ENCODE data around the gene HTR5A.

Gene HTR5A

DNA sequence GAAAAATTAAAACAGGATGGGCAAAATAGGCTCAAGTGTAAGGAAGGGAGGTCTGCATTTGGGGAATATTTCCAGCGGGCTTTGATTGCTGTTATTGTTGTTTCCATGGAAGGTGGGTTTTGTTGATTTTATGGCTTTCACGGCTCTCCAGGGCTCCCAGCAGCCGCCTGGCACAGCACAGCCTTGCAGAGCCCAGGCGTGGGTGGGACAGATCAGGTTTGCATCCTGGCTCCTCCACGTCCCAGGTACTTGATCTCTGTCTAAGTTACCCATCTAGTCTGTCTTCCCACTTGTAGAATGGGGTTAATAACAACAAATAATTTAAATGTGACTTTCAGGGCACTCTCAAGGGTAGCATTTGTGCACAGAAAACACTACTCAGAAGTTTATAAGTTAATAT, 45.2 kb downstream of the HTR5A start:
- Mint-ChIP-seq H3K9me3 (peaks cover 12% of the 10 kb centered on the region), H3K4me1 (no peaks in the 10 kb centered on the region), H3K4me3 (no peak overlapping the region), H3K27me3 (peaks cover 19% of the 10 kb centered on the region), H3K36me3 (no peaks in the 10 kb centered on the region), H3K27ac (no peak overlapping the region)

DNA sequence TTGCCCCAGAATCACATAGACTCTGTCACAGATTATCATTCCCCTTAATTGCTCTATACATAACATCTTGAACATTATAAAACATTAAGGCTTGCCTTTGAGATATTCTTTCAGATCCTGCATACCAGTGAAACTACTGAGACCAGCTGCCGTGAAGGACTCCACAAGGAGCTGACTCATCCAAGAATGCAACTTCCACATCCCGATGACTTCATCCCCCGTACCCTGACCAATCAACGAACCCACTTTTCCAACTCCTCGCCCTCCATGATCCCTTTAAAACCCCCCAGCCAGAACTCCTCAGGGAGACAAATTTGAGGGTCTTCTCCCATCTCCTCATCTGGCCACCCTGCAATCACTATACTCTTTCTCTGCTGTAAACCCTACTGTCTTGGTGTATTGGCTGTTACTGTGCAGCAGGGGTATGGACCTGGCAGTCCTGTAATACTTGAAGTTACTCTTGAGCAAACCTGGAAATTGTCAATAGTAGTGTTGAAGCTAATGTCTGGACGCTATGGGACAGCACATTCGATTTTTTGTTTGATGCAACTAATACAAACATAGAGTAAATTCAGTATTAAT, 49.8 kb downstream of the HTR5A start:
- Mint-ChIP-seq H3K4me3 (no peak overlapping the region), H3K4me1 (no peaks in the 10 kb centered on the region), H3K27ac (no peak overlapping the region), H3K27me3 (peaks cover 15% of the 10 kb centered on the region), H3K9me3 (peaks cover 12% of the 10 kb centered on the region), H3K36me3 (no peaks in the 10 kb centered on the region)

DNA sequence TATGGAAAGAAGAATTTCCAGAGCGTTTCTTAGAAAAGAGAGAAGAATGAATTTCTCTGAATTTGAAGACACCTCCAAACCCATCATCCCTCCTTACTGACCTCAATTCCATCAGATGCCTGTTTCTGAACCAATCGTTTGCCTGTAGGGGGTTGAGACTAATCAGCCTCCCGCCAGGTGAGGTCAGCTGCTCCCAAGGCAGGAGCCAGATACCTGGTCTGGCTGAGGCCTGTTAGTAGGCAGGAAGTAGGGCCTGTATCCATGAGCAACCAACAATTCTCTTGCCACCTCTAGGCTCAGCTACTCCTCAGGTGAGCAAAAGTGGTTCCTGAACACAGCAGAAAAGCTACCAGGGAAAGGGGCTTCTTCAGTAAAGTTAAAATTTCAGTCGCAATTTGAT, 50.3 kb downstream of the HTR5A start:
- Mint-ChIP-seq H3K4me3 (no peak overlapping the region), H3K9me3 (peaks cover 12% of the 10 kb centered on the region), H3K36me3 (no peaks in the 10 kb centered on the region), H3K27me3 (peaks cover 15% of the 10 kb centered on the region), H3K4me1 (no peaks in the 10 kb centered on the region), H3K27ac (no peak overlapping the region)

DNA sequence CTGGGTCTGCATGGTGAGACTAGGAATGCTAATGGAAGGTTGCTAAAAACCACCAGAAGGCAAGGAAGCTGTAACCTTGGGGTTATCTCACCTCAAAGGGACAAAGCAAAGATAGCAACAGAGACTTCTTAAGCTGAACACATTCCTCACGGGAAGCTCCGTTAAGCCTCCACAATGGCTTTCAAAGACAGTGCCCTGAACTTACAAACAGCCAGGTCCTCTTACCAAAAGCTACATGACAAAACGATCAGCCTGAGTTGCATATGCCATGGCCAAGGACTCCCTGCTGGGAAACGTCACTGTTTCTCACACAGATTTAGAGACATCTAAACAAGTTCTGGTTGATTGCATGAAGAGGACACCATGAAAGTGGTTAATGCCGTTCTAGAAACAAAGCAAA, 52.7 kb downstream of the HTR5A start:
- Mint-ChIP-seq H3K4me1 (no peaks in the 10 kb centered on the region), H3K36me3 (no peaks in the 10 kb centered on the region), H3K27ac (no peak overlapping the region), H3K4me3 (no peak overlapping the region), H3K9me3 (peaks cover 8% of the 10 kb centered on the region), H3K27me3 (peaks cover 8% of the 10 kb centered on the region)

DNA sequence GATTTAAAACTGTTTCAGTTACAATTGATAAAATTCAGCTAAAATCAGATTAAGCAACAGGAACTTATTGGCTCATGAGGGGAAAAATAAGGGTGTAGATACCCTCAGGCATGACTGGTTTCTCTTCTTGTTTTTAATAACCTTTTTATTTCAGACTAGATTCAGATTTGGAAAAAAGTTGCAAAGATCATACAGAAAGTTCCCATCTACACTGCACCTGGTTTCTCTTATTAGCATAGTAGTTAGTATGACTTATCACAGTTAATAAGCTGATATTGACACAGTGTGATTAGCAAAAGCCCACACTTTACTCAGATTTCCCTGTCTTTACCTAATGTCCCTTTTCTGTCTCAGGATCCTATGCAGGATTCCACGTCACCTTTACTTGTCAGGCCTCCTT, 53.3 kb downstream of the HTR5A start:
- Mint-ChIP-seq H3K4me3 (no peak overlapping the region), H3K9me3 (peaks cover 8% of the 10 kb centered on the region), H3K27me3 (peaks cover 8% of the 10 kb centered on the region), H3K27ac (no peak overlapping the region), H3K4me1 (no peaks in the 10 kb centered on the region), H3K36me3 (no peaks in the 10 kb centered on the region)

DNA sequence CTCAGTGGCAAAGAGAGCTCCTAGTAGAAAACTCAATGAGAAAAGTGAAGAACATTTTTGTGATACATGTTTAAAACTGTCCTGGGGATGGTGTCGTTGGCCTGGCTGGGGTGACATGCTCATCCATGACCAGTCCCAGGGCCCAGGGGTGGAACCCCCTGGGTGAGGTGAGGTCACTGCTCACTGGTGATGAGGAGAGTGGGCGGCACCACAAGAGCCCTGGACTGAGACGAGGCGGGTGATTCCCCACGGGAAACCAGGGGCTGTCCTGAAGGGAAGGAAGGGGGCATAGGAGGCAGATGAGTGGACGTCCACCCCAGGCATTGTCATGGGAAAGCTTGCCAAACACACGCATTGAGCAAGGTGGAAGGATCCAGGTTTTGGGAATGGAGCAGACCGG, 54.6 kb downstream of the HTR5A start:
- peaks cover 9% of the 10 kb centered on the region for H3K27me3 Mint-ChIP-seq
- peaks cover 6% of the 10 kb centered on the region for H3K9me3 Mint-ChIP-seq
- H3K4me3 Mint-ChIP-seq, result no peak overlapping the region
- H3K36me3 Mint-ChIP-seq, result no peaks in the 10 kb centered on the region
- H3K27ac Mint-ChIP-seq, result no peak overlapping the region
- H3K4me1 Mint-ChIP-seq, result no peaks in the 10 kb centered on the region

DNA sequence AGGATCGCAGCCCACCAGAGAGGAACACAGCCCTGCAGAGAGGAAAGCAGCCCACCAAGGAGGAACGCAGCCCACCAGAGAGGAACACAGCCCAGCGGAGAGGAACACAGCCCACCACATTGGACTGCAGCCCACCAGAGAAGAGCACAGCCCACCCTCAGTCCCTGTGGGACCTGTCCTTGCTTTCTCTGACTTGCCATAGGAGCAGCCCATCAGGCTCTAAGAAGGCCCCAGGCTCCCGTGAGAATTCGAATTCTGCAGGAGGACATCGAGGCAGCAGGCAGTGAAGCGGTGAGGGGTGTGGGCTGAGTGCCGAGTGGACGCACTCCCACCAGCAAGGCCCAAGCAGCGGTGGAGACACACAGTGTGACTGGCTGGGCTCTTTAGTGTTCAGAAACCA, 59.1 kb downstream of the HTR5A start:
- no peak overlapping the region for H3K27ac Mint-ChIP-seq
- H3K36me3 Mint-ChIP-seq, result no peaks in the 10 kb centered on the region
- H3K9me3 Mint-ChIP-seq, result no peaks in the 10 kb centered on the region
- peaks cover 4% of the 10 kb centered on the region for H3K27me3 Mint-ChIP-seq
- no peaks in the 10 kb centered on the region for H3K4me1 Mint-ChIP-seq
- H3K4me3 Mint-ChIP-seq, result no peak overlapping the region

DNA sequence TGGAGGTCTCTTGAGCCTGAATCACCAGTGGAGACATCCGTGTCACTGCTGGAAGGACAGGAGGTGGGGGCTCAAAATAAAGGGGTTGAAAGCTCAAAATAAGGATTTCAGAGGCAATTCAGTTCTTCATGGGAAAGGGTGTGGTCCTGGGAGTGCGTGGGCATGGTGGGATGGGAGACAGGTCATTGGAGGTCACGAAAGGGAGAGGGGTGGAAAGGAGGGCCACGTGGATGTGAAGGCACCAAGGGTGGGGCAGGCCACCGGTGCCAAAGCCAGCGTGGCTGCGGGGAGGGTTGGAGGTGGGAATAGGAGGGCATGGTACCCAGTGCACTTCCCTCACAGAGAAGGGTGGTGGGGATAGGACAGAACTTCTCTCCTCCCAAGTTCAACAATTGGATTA, 59.7 kb downstream of the HTR5A start:
- Mint-ChIP-seq H3K36me3 (no peaks in the 10 kb centered on the region), H3K27me3 (peaks cover 4% of the 10 kb centered on the region)

DNA sequence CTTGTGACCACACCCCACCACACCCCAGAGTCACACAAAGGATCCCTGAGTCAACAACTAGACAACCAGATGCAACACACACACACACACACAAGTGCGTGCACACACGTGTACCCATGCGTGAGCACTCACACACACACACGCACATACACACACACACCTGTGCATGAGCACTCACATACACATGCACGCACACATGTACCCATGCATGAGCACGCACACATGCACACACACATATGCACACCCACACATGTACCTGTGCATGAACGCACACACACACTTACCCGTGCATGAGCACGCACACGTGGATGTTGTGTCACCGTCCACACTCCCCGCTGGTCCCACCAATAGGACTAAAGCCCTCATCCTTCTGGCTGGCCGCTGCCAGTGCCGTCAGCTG, 60.4 kb downstream of the HTR5A start:
- peaks cover 4% of the 10 kb centered on the region for H3K27me3 Mint-ChIP-seq
- H3K27ac Mint-ChIP-seq, result no peak overlapping the region
- no peaks in the 10 kb centered on the region for H3K36me3 Mint-ChIP-seq
- no peaks in the 10 kb centered on the region for H3K9me3 Mint-ChIP-seq
- H3K4me1 Mint-ChIP-seq, result no peaks in the 10 kb centered on the region
- H3K4me3 Mint-ChIP-seq, result no peak overlapping the region

More for the DNA sequence above, 59.7 kb downstream of the HTR5A start:
- no peak overlapping the region for H3K27ac Mint-ChIP-seq
- no peaks in the 10 kb centered on the region for H3K4me1 Mint-ChIP-seq
- H3K9me3 Mint-ChIP-seq, result no peaks in the 10 kb centered on the region
- H3K4me3 Mint-ChIP-seq, result no peak overlapping the region

DNA sequence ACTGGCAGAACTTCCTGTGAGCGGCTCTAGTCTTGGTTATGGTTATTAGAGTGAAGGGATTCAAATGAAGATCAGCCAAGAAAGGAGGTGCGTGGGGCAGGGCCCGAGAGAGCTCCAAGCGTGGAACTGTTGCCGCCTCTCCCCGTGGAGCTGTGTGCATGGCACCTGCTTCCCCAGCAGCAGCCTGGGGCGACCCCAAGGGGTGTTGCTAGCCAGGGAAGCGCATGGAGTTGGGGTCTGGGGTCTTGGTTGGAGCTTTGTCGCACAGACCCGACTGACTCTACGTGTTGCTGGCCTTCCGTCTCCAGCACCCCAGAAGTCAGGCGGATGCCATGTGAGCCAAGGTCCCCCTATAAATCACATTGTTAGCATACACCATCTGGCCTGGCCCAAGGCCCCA, 61.0 kb downstream of the HTR5A start:
- Mint-ChIP-seq H3K36me3 (no peaks in the 10 kb centered on the region), H3K9me3 (no peaks in the 10 kb centered on the region), H3K4me1 (no peaks in the 10 kb centered on the region), H3K4me3 (no peak overlapping the region), H3K27ac (no peak overlapping the region), H3K27me3 (peaks cover 4% of the 10 kb centered on the region)

DNA sequence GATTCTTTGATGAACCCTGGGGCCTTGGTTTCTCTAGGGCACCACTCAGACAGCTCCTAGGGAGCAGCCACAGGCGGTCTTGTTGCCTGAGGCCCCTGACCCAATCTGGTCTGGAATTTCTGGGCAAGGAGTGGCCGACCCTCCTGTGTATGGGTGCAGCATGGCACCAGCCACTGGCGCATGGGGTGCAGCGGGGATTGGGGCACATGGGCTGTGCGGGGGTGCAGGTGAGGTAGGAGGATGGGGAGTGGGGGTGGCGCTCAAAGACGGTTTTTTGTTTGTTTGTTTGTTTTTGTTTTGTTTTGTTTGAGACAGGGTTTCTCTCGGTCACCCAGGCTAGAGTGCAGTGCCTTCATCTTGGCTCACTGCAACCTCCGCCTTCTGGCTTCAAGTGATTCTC, 62.3 kb downstream of the HTR5A start:
- no peaks in the 10 kb centered on the region for H3K4me1 Mint-ChIP-seq
- H3K27ac Mint-ChIP-seq, result no peak overlapping the region
- no peak overlapping the region for H3K4me3 Mint-ChIP-seq
- H3K9me3 Mint-ChIP-seq, result peaks cover 3% of the 10 kb centered on the region
- peaks cover 4% of the 10 kb centered on the region for H3K27me3 Mint-ChIP-seq
- no peaks in the 10 kb centered on the region for H3K36me3 Mint-ChIP-seq

DNA sequence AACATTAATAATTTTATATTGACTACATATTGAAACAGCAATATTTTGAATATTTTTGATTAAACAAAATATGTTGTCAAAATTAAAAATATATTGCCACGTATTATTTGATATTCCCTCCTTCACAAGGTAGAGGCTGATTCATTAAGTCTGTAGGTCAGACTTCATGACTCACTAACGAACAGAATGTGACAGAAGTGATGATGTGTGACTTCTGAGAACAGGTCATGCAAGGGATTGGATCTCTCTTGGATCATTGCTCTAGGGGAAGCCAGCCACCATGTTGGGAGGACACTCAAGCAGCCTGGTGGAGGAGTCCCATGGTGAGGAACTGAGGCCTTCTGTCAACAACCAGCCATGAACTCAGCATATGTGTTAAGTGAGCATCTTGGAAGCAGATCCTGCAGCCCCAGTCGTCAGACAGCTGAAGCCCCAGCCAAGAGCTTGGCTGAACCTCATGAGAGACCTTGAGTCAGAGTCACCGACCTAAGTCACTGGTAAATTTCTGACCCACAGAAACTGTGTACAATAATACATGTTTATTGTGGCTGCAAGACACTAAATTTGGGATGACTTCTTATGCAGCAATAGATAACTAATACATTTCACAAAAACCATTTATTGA, 66.6 kb downstream of the HTR5A start:
- H3K4me1 Mint-ChIP-seq, result no peaks in the 10 kb centered on the region
- H3K27me3 Mint-ChIP-seq, result peaks cover 13% of the 10 kb centered on the region
- no peak overlapping the region for H3K27ac Mint-ChIP-seq
- peaks cover 6% of the 10 kb centered on the region for H3K9me3 Mint-ChIP-seq
- H3K36me3 Mint-ChIP-seq, result no peaks in the 10 kb centered on the region
- H3K4me3 Mint-ChIP-seq, result no peak overlapping the region

All from activated naive CD4-positive, alpha-beta T cell treated with anti-CD3 and anti-CD28 coated beads, Interleukin-2, amount 50 U/mL, for 24 hours (primary cell).